Omental fat pad (tissue), 4 donors: ENCODE measurements around the gene ANO2. TPM values are rescaled to one million over a fixed set of nuclear protein-coding genes. Genes with fewer than 3 reads are reported as not detected.

ENCODE experiments used
- ATAC-seq: fragments of 150-250 bp; one replicate; pipeline ENCODE4 v1.9.1; 2016; ENCODE audit warnings: mild to moderate bottlenecking, moderate library complexity; ENCODE audit not compliant: low FRiP score
- DNase-seq: peaks from one replicate; pipeline ENCODE4 v3.0.0-alpha.2; 2019; ENCODE audit warnings: low spot score
- total RNA-seq, 4 donors: library from RNA; depleted of rRNA; stranded (reverse); fragments of >200 nt; gene quantifications; one replicate each; pipeline ENCODE4 v1.1.0, GENCODE V29; 2016
- TF ChIP-seq, protein P1 (sequence below), 3 donors: fragments of 450-650 bp; IDR thresholded peaks; one replicate each; pipeline ENCODE4 v1.5.1; 2016 to 2017; ENCODE audit warnings: antibody characterized with exemption in 3 of 3, mild to moderate bottlenecking in 3 of 3, moderate library complexity in 2 of 3

ANO2 gene
- total RNA-seq, 4 donors from 2014 or later = 7.0 to 95.0 (median 20.8) TPM

DNA sequence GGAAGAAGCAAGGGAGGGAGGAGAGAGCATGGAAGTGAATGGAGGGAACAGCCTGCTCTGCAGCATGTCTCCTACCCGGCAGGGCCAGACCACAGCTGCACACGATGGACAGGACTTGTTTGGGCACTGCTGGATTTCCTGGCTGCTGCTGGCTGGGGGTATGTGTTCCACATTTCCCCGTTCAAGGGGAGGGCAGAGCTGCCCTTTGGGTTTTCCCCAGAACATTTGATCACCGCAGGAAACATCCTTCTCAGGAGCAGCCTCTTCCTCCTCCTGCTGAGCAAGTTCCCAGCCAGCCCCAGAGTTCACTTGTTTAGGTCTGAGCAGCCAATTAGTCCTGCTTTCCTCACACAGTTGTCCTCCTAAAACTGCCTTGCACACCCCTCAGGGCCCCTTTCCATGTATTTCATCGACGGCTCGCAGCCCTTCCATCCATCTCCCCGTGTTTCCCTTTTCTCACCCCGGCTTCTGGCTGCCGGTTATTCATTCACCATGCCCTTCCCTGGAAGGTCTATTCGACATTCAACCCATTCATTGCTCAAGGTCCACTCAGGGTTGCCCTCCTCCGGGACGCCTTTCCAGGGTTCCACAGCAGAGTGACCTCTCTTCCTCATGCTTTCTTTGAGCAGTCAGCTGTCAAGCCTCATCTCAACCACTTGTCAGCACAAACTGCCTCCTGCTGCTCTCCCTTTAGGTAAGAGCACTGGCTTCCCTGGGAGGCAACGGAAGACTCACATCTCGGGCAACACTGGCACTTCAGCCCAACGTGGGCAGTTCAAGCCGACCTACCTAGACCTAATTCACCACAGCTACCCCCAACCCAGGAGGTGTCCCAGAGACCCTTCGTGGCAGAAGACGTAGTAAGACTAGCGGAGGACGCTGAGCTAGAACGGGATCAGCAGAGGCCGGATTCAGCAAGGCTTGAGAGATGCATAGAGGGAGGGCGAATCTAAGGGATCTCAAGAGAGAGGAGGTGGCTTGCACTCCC is 20.1 kb upstream of the ANO2 start:
- ATAC-seq = no peak
- TF ChIP-seq, protein P1, sequence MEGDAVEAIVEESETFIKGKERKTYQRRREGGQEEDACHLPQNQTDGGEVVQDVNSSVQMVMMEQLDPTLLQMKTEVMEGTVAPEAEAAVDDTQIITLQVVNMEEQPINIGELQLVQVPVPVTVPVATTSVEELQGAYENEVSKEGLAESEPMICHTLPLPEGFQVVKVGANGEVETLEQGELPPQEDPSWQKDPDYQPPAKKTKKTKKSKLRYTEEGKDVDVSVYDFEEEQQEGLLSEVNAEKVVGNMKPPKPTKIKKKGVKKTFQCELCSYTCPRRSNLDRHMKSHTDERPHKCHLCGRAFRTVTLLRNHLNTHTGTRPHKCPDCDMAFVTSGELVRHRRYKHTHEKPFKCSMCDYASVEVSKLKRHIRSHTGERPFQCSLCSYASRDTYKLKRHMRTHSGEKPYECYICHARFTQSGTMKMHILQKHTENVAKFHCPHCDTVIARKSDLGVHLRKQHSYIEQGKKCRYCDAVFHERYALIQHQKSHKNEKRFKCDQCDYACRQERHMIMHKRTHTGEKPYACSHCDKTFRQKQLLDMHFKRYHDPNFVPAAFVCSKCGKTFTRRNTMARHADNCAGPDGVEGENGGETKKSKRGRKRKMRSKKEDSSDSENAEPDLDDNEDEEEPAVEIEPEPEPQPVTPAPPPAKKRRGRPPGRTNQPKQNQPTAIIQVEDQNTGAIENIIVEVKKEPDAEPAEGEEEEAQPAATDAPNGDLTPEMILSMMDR (IDR thresholded peaks at IDR 0.05) = no peak

DNA sequence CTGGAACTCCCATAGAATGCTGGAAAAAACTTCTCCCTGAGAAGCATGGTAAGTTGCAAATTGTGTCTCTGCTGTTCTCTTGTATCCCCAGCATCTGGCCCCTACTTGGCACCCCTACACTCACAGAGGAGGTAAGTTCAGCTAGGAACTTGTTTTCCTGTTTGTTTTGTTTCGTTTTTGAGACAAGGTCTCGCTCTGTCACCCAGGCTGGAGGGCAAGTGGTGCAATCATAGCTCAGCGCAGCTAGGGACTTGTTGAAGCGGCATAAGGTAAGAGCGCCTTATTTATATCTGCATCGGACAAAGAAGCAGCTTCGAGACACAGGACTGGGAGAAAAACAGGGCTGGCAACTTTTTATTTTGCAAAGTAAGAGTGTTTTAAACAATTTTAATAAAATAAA is 18.5 kb upstream of the ANO2 start:
- ATAC-seq (no peak), DNase-seq (no peak)
- TF ChIP-seq, protein P1 (IDR thresholded peaks at IDR 0.05) = no peak

More for the DNA sequence above, 20.1 kb upstream of the ANO2 start:
- DNase-seq = no peak

DNA sequence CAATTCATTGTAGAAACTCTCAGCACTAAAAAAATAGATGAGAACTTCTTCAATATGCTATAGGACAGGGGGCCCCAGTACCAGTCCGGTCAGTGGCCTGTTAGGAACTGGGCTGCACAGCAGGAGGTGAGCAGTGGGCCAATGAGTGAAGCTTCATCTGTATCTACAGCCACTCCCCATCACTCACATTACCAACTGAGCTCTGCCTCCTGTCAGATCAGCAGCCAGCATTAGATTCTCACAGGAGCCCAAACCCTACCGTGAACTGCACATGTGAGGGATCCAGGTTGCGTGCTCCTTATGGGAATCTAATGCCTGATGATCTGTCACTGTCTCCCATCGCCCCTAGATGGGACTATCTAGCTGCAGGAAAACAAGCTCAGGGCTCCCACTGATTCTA is 15.7 kb upstream of the ANO2 start:
- DNase-seq (no peak), ATAC-seq (no peak)
- TF ChIP-seq, protein P1 (IDR thresholded peaks at IDR 0.05) = no peak

DNA sequence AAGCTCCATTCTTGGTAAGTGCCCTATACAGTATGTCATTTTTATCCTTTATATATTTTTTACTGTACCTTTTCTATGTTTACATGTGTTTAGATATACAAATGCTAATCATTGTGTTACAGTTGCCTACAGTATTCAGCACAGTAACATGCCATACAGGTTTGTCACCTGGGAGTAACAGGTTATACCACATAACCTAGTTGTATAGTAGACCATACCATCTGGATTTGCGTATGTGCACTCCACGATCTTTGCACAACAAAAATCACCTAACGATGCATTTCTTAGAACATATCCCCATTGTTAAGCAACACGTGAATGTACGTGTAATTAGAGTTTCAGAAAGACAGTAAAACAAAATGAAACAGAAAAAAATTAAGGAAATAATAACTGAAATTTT is 11.9 kb upstream of the ANO2 start:
- TF ChIP-seq, protein P1 (IDR thresholded peaks at IDR 0.05) = no peak
- DNase-seq = no peak
- no peak for ATAC-seq

DNA sequence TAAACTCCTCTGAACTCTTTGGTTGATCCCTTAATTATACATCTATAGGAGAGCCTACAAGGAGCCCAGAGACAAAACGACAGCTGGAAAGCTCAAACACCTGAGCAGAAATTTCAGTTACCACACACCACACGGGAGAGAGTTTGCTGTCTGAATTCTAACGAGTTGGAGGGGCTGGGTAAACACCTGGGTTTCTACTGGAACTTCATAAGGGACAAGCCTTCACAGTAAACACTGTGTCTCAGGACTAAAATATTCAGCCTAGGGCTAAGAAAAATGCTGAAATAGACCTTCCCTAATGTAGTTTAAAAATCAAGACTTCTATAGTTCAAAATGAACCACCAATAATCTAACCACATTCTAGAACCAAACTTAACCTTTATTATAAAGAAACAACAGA is 9.6 kb upstream of the ANO2 start:
- ATAC-seq (no peak), DNase-seq (no peak)
- TF ChIP-seq, protein P1 (IDR thresholded peaks at IDR 0.05) = no peak

DNA sequence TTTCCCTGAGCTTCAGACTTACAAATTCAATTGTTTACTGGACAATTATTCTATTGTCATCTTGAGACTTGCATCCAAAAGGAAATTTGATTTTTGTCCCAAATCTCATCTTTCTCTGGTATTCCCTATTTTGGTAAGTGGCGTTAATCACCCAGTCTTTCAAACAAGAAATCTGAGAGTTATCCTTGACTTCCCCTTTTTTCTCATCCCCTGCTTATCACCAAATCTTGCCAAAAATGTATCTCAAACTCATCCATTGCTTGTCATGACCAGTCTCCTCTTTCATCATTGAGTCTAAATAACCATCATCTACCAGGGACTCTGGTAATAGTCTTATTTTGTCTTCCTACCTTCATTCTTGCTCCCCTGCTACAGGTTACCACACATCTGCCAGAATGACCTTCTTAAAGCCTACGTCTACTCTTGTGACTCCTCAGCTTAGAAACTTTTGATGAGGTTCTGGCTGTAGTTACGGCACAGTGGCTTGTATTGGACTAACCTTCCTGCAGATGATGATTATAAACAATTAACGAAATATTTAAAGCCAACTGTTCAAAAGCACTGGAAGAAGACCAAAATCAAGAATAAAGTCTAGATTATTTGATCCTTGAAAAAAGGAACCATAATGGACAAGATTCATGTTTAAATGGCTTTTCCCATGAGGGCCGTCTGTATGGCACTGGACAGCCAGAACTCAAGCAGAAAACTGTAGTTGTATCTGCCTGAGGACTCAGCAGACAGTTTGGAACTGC is 9.0 kb upstream of the ANO2 start:
- ATAC-seq (no peak), DNase-seq (no peak)
- TF ChIP-seq, protein P1 (IDR thresholded peaks at IDR 0.05) = no peak
